GM18508 (cell line): ENCODE results near the gene TTLL7.

Source experiments
- ATAC-seq: cut with Tn5 transposase; IDR thresholded peaks from one replicate; pipeline ENCODE4 v1.9.1; 2021; ENCODE audit warnings: moderate number of reproducible peaks; ENCODE audit not compliant: insufficient read depth, unreplicated experiment

Gene TTLL7, protein sequence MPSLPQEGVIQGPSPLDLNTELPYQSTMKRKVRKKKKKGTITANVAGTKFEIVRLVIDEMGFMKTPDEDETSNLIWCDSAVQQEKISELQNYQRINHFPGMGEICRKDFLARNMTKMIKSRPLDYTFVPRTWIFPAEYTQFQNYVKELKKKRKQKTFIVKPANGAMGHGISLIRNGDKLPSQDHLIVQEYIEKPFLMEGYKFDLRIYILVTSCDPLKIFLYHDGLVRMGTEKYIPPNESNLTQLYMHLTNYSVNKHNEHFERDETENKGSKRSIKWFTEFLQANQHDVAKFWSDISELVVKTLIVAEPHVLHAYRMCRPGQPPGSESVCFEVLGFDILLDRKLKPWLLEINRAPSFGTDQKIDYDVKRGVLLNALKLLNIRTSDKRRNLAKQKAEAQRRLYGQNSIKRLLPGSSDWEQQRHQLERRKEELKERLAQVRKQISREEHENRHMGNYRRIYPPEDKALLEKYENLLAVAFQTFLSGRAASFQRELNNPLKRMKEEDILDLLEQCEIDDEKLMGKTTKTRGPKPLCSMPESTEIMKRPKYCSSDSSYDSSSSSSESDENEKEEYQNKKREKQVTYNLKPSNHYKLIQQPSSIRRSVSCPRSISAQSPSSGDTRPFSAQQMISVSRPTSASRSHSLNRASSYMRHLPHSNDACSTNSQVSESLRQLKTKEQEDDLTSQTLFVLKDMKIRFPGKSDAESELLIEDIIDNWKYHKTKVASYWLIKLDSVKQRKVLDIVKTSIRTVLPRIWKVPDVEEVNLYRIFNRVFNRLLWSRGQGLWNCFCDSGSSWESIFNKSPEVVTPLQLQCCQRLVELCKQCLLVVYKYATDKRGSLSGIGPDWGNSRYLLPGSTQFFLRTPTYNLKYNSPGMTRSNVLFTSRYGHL

GRCh38 chr1:83998498-83999315 is at the start of gene TTLL7:
TTLL7 (minus strand) TSS chr1:83999132; CDS start chr1:83952211, 46,921 bp downstream.
- ATAC-seq, result peak; percentile 41

GRCh38 chr1:84042461-84042860 is 43.5 kb upstream of the TTLL7 start:
- no peak for ATAC-seq

GRCh38 chr1:84037758-84038611 is 39.1 kb upstream of the TTLL7 start:
- ATAC-seq, result no peak

DNA sequence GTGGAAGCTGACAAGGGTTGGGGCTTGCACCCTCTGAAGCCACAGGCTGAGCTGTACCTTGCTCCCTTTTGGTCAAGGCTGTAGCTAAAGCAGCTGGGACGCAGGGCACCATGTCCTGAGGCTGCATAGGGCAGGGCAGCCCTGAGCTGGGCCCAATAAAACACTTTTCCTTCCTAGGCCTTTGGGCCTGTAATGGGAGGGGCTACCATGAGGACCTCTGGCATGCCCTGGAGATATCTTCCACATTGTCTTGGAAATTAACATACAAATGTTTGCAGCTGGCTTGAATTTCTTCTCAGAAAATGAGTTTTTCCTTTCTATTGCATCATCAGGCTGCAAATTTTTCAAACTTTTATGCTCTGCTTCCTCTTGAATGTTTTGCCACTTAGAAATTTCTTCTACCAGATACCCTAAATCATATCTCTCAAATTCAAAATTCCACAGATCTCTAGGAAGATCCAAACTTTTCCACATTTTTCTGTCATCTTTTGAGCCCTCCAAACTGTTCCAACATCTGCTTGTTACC is 32.9 kb upstream of the TTLL7 start:
- no peak for ATAC-seq

DNA sequence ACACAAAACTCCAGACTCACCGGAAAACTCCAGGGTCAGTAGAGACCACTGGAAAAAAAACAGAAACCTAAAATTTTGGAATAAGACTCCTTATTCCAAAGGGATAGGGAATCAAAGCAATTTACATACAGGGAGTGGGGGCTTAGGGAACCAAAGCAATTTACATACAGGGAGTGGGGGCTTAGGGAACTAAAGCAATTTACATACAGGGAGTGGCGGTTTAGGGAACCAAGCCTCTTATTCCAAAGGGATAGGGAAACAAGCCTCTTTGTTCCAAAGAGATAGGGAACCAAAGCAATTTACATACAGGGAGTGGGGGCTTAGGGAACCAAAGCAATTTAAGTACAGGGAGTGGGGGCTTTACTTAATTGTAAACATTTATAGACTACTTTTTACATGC is 28.4 kb upstream of the TTLL7 start:
- ATAC-seq, result no peak

DNA sequence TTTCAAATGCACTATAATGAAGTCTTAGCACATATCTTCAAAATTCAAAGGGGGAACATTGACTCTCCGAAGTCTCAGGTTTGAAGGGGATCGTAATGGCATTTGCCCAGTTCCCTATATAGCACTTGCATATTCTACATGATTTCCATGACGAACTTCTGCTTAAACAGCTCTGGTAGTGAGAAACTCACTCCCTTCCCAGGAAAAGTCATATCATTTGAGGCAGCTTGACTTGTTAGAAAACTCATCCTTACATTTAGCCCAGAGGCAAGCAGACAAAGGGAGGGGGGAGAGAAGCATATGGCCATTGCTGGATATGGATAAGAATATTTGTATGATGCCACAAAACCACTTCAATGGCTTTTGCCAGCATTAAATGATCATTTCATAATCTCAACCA is 27.0 kb upstream of the TTLL7 start:
- ATAC-seq, result no peak

DNA sequence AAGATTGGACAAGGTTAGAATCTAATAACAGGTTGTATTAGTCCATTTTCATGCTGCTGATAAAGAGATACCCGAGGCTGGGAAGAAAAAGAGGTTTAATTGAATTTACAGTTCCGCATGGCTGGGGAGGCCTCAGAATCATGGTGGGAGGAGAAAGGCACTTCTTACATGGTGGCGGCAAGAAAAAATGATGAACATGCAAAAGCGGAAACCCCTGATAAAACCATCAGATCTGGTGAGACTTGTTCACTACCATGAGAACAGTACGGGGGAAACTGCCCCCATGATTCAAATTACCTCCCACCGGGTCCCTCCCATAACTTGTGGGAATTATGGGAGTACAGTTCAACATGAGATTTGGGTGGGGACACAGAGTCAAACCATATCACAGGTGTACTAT is 22.9 kb upstream of the TTLL7 start:
- no peak for ATAC-seq

- ATAC-seq, result no peak
Observed at GRCh38 chr1:84020151-84020550, 21.2 kb upstream of the TTLL7 start.

DNA sequence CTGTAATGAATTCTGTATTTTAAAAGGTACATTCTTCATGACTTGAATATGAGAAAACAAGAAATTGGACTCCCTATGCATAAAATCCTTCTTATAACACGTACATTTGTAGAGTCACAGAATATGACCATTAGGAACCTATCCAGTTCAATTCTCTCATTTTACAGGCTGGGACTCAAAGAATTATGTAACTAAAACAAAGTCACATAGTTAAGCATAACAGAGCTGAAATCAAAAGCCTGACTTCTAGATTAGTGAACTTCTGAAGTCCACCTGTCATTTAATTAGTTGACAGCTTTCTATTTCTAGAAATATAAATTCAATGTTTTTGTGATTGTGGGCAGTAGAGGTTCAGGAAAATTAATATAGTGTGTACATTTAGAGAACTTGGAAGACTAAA is 20.3 kb upstream of the TTLL7 start:
- no peak for ATAC-seq

- ATAC-seq, result no peak
Observed at GRCh38 chr1:84013708-84014107, 14.8 kb upstream of the TTLL7 start.

- ATAC-seq, result no peak
Observed at GRCh38 chr1:84012018-84012417, 13.1 kb upstream of the TTLL7 start.

GRCh38 chr1:84010136-84010535 is 11.2 kb upstream of the TTLL7 start:
- ATAC-seq, result no peak

DNA sequence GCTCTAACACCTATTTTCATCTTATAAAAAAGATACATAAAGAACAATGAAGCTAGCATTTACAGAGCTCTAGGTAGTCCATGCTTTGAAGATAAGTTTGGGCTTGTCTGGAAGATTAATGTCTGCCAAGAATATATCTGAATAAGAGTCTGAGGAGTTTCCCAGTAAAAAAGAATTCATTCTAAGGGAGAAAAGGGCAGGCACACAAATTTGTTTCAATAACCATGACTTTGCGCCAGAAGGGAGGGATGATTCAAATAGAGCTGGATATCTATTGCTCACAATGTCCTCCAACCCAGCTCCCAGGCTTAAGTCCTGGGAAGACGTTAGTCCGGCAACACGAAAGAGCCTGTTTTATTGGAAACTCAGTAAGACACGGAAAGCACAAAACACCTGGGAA is 9.7 kb upstream of the TTLL7 start:
- ATAC-seq, result no peak

- no peak for ATAC-seq
Observed at GRCh38 chr1:84006591-84006990, 7.7 kb upstream of the TTLL7 start.

DNA sequence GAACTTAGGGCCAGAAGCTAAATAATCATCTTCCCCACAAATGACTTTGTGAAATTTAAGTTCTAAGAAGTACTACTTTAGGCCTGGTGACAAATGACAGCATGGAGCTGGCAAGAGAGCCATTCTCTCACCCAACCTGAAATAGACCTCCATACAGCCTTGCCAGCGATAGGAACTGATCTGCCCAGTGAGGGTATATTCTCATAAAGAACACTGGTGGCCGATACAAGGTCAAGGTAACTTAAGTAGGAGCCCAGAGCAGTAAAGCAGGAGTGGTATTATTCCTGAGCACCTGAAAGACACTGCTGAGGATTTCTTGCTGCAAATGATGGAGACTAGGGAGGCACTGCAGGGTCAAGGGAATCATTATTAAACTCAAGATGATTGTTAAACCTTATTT is 2.6 kb upstream of the TTLL7 start:
- ATAC-seq, result no peak

DNA sequence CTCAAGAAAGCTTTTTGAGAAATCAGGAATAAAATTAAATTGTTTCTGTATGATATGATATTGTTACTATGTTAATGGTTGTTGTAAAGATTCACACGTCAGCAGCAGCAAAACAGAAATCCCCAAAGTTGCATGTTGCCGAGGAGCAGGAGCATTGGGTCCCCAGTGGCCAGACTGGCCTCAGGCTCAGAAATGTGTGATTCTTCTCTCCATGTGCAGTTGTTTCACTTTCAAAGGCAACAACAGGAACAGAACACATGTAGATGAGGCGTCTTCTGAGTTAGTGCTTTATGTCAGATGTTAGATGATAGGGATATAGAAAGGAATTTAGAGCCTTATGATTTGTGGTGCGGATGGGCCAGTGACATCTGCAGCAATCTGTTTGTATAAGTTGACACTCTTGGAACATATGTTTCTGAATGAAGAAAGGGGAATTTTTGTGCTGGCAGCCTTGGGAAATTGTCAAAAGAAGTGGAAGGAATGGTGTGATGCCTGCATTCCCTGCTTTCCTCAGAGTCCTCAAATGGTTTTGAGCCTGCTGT is 2.1 kb upstream of the TTLL7 start:
- ATAC-seq, result no peak

- ATAC-seq, result no peak
Observed at GRCh38 chr1:84000196-84000885, 1.4 kb upstream of the TTLL7 start.

GRCh38 chr1:83999316-83999819 is 436 bp upstream of the TTLL7 start:
- peak; percentile 65 for ATAC-seq

- no peak for ATAC-seq
Observed at GRCh38 chr1:83998205-83998497, 781 bp downstream of the TTLL7 start.
